ENCODE measurements around the gene CDH4.

DNA sequence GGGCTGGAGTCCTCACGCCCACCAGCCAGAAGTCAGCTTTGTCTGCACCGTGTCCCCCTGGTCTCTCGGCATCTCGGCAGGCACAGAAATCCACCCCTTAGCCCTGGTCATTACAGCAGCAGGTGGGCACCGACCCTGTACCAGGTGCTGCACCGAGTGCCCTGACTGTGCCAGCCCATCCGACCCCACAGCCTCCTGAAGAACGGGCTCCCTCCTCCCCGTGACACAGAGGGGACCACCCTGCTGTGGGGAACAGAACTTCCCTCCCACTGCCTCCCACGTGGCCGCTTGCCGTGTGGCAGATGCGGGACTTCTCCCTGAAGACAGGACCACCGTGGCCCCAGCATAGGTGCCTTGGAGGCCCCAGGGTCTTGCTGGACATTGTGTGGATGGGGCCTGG lies 652.4 kb downstream of the CDH4 start:
- TF ChIP-seq POLR2A (IDR thresholded peaks at IDR 0.05; ENCODE audit: low read length) (no peak), GATA1 (IDR thresholded peaks at IDR 0.05; ENCODE audit: low read depth, low read length) (no peak)
